K562 (cell line): Measurements from ENCODE around the gene MSTO1. TPM values are rescaled to one million over a fixed set of nuclear protein-coding genes. Genes with fewer than 3 reads are reported as not detected.

Experiments
- ATAC-seq: fragments of 200-7000 bp; cut with Tn5 transposase; 3 replicates; pipeline ENCODE4 v1.9.1; 2020; ENCODE audit warnings: moderate library complexity
- BruUV-seq: library from RNA; stranded (reverse); fragments of 400-500 nt; replicated peaks from 2 replicates; lab custom pipeline; 2021; lab: Mats Ljungman, UMichigan
- CTCF ChIA-PET: fragments of 300-600 bp; formaldehyde crosslinking; extraction: SDS; loops from one replicate; lab custom pipeline; 2021; ENCODE audit warnings: low intra/inter-chr PET ratio; lab: Yijun Ruan, JAX
- POLR2A ChIA-PET: fragments of 300-600, 350-650 bp; sonication (Branson Sonifier 250); formaldehyde crosslinking; extraction: SDS; loops from one replicate; lab custom pipeline; 2021; ENCODE audit warnings: antibody characterized with exemption, inconsistent platforms; lab: Yijun Ruan, JAX
- DNase-seq, 4 experiments: peaks; one replicate each; pipeline versions ENCODE4 v3.0.0 to v3.0.0-alpha.2; 2011 to 2018; ENCODE audit warnings: low spot score in 3 of 4, mixed read lengths in 3 of 4; ENCODE audit errors: extremely low read depth in 1 of 4
- FAIRE-seq: peaks from 2 replicates; lab custom pipeline; 2011; peaks lifted over from hg19 to GRCh38; lab: Jason Lieb, UNC
- H2AFZ ChIP-seq: 2 replicates; pipeline ENCODE4 v1.6.0; 2011; ENCODE audit warnings: low read depth, low read length, control low read depth, inconsistent platforms
- H3K27ac ChIP-seq: fragments of 200-600 bp; 3 replicates; pipeline ENCODE4 v1.8.0; 2011; ENCODE audit warnings: low read depth, mild to moderate bottlenecking, control low read depth, inconsistent platforms, low read length, moderate library complexity, mixed read lengths; ENCODE audit errors: extremely low read depth
- H3K27me3 ChIP-seq, 2 experiments: fragments of 300-600 bp in 1 of 2; 2 replicates in 1 of 2; 3 replicates in 1 of 2; pipeline versions ENCODE4 v1.6.0 to v1.8.0; 2011; ENCODE audit warnings: inconsistent platforms in 2 of 2, low read length in 2 of 2, mild to moderate bottlenecking in 1 of 2, mixed read lengths in 1 of 2, moderate library complexity in 1 of 2; ENCODE audit not compliant: control insufficient read depth in 2 of 2, insufficient read depth in 2 of 2
- H3K36me3 ChIP-seq: fragments of 300-600 bp; 3 replicates; pipeline ENCODE4 v1.8.0; 2011; ENCODE audit warnings: mild to moderate bottlenecking, low read length, inconsistent platforms; ENCODE audit not compliant: control insufficient read depth, insufficient read depth
- H3K4me1 ChIP-seq, 2 experiments: fragments of 200-600 bp in 1 of 2; replicated peaks in 1 of 2; 2 replicates in 1 of 2; 3 replicates in 1 of 2; pipeline versions ENCODE4 v1.5.1 to v1.8.0; 2011; ENCODE audit warnings: inconsistent platforms in 2 of 2, low read length in 2 of 2, mild to moderate bottlenecking in 1 of 2, mixed read lengths in 1 of 2, moderate library complexity in 1 of 2; ENCODE audit not compliant: control insufficient read depth in 2 of 2, insufficient read depth in 2 of 2
- H3K4me2 ChIP-seq: 2 replicates; pipeline ENCODE4 v1.6.1; 2011; ENCODE audit warnings: low read length, control low read depth, inconsistent platforms, mixed read lengths; ENCODE audit not compliant: insufficient read depth
- H3K4me3 ChIP-seq: fragments of 200-600 bp; sonication (generic), shearing (Covaris generic); 2 replicates; pipeline ENCODE4 v1.5.1; 2016; ENCODE audit warnings: control low read depth, inconsistent platforms
- H3K79me2 ChIP-seq: fragments of 200-600 bp; 3 replicates; pipeline ENCODE4 v1.8.0; 2011; ENCODE audit warnings: low read length, inconsistent platforms; ENCODE audit not compliant: control insufficient read depth, insufficient read depth
- H3K9ac ChIP-seq, 2 experiments: 2 replicates each; pipeline versions ENCODE4 v1.6.0 to v1.6.1; 2011; ENCODE audit warnings: low read depth in 2 of 2, low read length in 2 of 2, control low read depth in 1 of 2, inconsistent platforms in 1 of 2, mild to moderate bottlenecking in 1 of 2, mixed read lengths in 1 of 2; ENCODE audit not compliant: insufficient read depth in 1 of 2
- H3K9me1 ChIP-seq: one replicate; pipeline ENCODE4 v1.6.0; 2011; ENCODE audit warnings: inconsistent platforms, mild to moderate bottlenecking, low read length, moderate library complexity; ENCODE audit not compliant: control insufficient read depth, insufficient read depth
- H3K9me3 ChIP-seq: replicated peaks from 2 replicates; pipeline ENCODE4 v1.5.1; 2011; ENCODE audit warnings: low read depth, low read length, inconsistent platforms; ENCODE audit not compliant: control insufficient read depth, insufficient read depth
- H4K20me1 ChIP-seq: replicated peaks from 2 replicates; pipeline ENCODE4 v1.6.1; 2011; ENCODE audit warnings: low read length, inconsistent platforms, mixed read lengths; ENCODE audit not compliant: control insufficient read depth, insufficient read depth
- CREM ChIP-seq: IDR thresholded peaks from 2 replicates; pipeline ENCODE4 v1.6.1; 2014; ENCODE audit warnings: antibody characterized with exemption, low read depth
- MCM7 ChIP-seq, 2 experiments: fragments of 450-650 bp; IDR thresholded peaks; 2 replicates each; pipeline ENCODE4 v1.6.1; 2016 to 2018
- NFIC ChIP-seq: fragments of 450-650 bp; IDR thresholded peaks from 2 replicates; pipeline ENCODE4 v1.6.1; 2017; ENCODE audit warnings: mild to moderate bottlenecking, inconsistent platforms
- TOE1 ChIP-seq, 2 experiments: fragments of 450-650 bp in 1 of 2; sonication (generic) in 1 of 2; formaldehyde crosslinking in 1 of 2; IDR thresholded peaks; 2 replicates each; pipeline versions ENCODE4 v1.7.1 to v1.8.0; 2016 to 2022; ENCODE audit warnings: borderline replicate concordance in 2 of 2, mild to moderate bottlenecking in 2 of 2, antibody characterized with exemption in 1 of 2, inconsistent platforms in 1 of 2, low read depth in 1 of 2, missing genetic modification reagents in 1 of 2, moderate library complexity in 1 of 2
- YY1 ChIP-seq, 3 experiments: IDR thresholded peaks; 2 replicates each; pipeline ENCODE4 v1.6.1; 2011; ENCODE audit warnings: low read length in 2 of 3, mild to moderate bottlenecking in 2 of 3, moderate library complexity in 2 of 3, borderline replicate concordance in 1 of 3, control low read depth in 1 of 3, low read depth in 1 of 3; ENCODE audit not compliant: insufficient read depth in 3 of 3, insufficient replicate concordance in 2 of 3, control insufficient read depth in 1 of 3, insufficient read length in 1 of 3; ENCODE audit errors: extremely low read depth in 1 of 3
- WGBS: fragments of 100-300 bp; shearing (Covaris generic); methylation state at CpG from one replicate; pipeline ENCODE4 v1.1.6; 2016; ENCODE audit warnings: low coverage, mixed read lengths; ENCODE audit not compliant: insufficient coverage; ENCODE audit errors: missing lambda C conversion rate; 5-methylcytosine and 5-hydroxymethylcytosine counted together
- in situ Hi-C: fragments of 300-500 bp; cut with MboI; formaldehyde crosslinking; loops from 4 replicates; pipeline ENCODE4 v1.15.0; 2018; ENCODE audit warnings: inconsistent platforms, mixed read lengths
- intact Hi-C: fragments of 100-400 bp; cut with micrococcal nuclease; formaldehyde crosslinking; loops from 2 replicates; pipeline ENCODE4 v1.14.2; 2022
- polyA plus RNA-seq, 8 experiments: library from polyadenylated mRNA; depleted of rRNA in 4 of 8; stranded (reverse) in 5 of 8; unstranded in 3 of 8; fragments of >200 nt; fragmentation: Nextera tagmentation in 2 of 8; fragmentation: Illumina TruSeq in 1 of 8; extraction: Ambion mirVana in 2 of 8; extraction: Trizol in 1 of 8; gene quantifications; 2 replicates each; pipeline versions ENCODE4 v1.2.1 to v1.2.3, GENCODE V29; 2011 to 2014; ENCODE audit warnings: inconsistent platforms in 1 of 8, missing spikeins in 1 of 8
- total RNA-seq, 7 experiments: library from RNA; depleted of rRNA in 6 of 7; stranded (reverse); fragments of >200 nt in 6 of 7; fragmentation: Illumina TruSeq in 2 of 7; extraction: Trizol in 2 of 7; gene quantifications; 2 replicates each; pipeline versions ENCODE4 v1.2.1 to v1.2.3, GENCODE V29; 2011 to 2021; ENCODE audit warnings: low replicate concordance in 1 of 7

Gene MSTO1
- total and polyA plus RNA-seq, 9 of the 15 experiments (the other 6 are each of a cell fraction or from before 2014, with no cell fraction given) = 18.8 to 71.1 (median 47.3) TPM

- no peak for TF ChIP-seq TOE1 (IDR thresholded peaks at IDR 0.05; ENCODE audit: borderline replicate concordance)
- TF ChIP-seq TOE1 (CRISPR knock-in tag; IDR thresholded peaks at IDR 0.05; ENCODE audit: borderline replicate concordance, low read depth) = no peak
- TF ChIP-seq, all 486 proteins: peak for 8
These were observed 33.2 kb downstream of the MSTO1 start (continued) for GRCh38 chr1:155643230-155643629.

GRCh38 chr1:155645034-155645598 is 35.1 kb downstream of the MSTO1 start:
- TF ChIP-seq CREM (no peak), MCM7 (IDR thresholded peaks at IDR 0.05) (no peak), YY1 (IDR thresholded peaks at IDR 0.05; ENCODE audit: borderline replicate concordance in 1 of 3, control insufficient read depth in 1 of 3, extremely low read depth in 1 of 3, insufficient read depth in 3 of 3, insufficient read length in 1 of 3, insufficient replicate concordance in 2 of 3, low read depth in 1 of 3, low read length in 2 of 3) (peak in 1 of 3 experiments; percentile 19), NFIC (peak; percentile 83)
- TF ChIP-seq, all 486 proteins: peak for 2
- Histone ChIP-seq H3K4me3 (no peak overlapping the region), H3K36me3 (no peaks in the 10 kb centered on the region), H4K20me1 (no peaks in the 10 kb centered on the region), H3K4me1 (no peaks in the 10 kb centered on the region; a peak in 2 of 5 replicates), H3K27me3 (no peaks in the 10 kb centered on the region), H3K9me1 (no peaks in the 10 kb centered on the region), H3K79me2 (no peaks in the 10 kb centered on the region), H2AFZ (peak overlapping the region; percentile 25; the same call in 1 of the 2 replicates), H3K4me2 (no peak overlapping the region), H3K9ac (no peak overlapping the region), H3K9me3 (peaks cover 7% of the 10 kb centered on the region), H3K27ac (no peak overlapping the region)
- 7% methylated on average over 4 of the region's 4 CpGs for WGBS
- ChIA-PET CTCF (no interaction called here), POLR2A (no interaction called here)
- in situ Hi-C loops = no loop called here
- ATAC-seq = no peak
- no peak for FAIRE-seq
- intact Hi-C loops = loop anchor here (5.0 kb wide), 2 partner anchors 38 to 82 kb away; no protein-coding TSS in a partner anchor
- no peak for DNase-seq
- BruUV-seq = no TSS peak
